ENCODE measurements around the gene FMN2.

FMN2 gene

DNA sequence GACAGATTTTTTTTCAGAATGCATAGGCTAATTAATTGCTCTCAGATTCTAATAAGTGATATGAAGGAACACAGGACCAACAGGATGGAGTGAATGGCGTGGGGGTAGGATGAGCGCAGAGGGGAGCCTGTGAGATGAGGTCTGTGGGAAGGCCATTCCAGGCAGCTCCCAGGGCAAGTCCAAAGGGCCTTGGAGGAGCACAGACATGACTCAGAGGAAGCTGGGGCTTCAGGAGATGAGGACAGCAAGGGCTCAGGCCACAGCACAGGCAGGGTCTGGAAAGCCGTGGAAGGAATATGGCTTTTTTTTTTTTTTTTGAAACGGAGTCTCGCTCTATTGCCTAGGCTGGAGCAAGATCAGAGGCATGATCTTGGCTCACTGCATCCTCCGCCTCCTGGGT is 35.1 kb downstream of the FMN2 start:
- no peak overlapping the region for H3K4me3 ChIP-seq (ENCODE audit: control insufficient read depth, low read depth, low read length)
- DNase-seq (ENCODE audit: low read depth), result peak; percentile 22
- TF ChIP-seq CTCF (conservative IDR thresholded peaks at IDR 0.05; ENCODE audit: control insufficient read depth, insufficient read depth, low read depth, low read length), result no peak

- H3K4me3 ChIP-seq (ENCODE audit: control insufficient read depth, low read depth, low read length), result no peak overlapping the region
- no peak for TF ChIP-seq CTCF (conservative IDR thresholded peaks at IDR 0.05; ENCODE audit: control insufficient read depth, insufficient read depth, low read depth, low read length)
- no peak for DNase-seq (ENCODE audit: low read depth)
Measured at GRCh38 chr1:240128366-240128765, 36.7 kb downstream of the FMN2 start.

- H3K4me3 ChIP-seq (ENCODE audit: control insufficient read depth, low read depth, low read length), result no peak overlapping the region
- no peak for DNase-seq (ENCODE audit: low read depth)
- no peak for TF ChIP-seq CTCF (conservative IDR thresholded peaks at IDR 0.05; ENCODE audit: control insufficient read depth, insufficient read depth, low read depth, low read length)
Measured at GRCh38 chr1:240134113-240134512, 42.4 kb downstream of the FMN2 start.

- peak; percentile 12 for DNase-seq (ENCODE audit: low read depth)
- no peak overlapping the region for H3K4me3 ChIP-seq (ENCODE audit: control insufficient read depth, low read depth, low read length)
- TF ChIP-seq CTCF (conservative IDR thresholded peaks at IDR 0.05; ENCODE audit: control insufficient read depth, insufficient read depth, low read depth, low read length), result no peak
Measured at GRCh38 chr1:240134596-240134995, 42.9 kb downstream of the FMN2 start.

DNA sequence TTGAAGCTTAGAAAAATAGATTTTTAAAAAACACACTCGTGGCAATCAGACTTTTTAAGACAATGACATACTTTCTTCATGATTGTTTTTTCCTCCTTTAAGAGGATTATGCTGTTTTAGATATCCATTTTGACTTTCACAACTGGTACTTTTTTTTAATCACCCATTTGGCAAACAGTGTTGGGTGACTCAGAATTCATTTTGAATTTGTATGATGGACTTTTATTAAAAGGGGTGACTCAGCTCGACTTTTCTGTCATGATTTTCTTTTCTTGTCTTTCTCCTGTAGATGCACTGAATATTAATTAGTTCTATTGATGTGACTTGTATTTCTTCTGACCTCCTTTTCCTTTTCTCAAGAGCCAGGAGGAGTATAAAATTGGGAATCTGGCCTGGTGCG is 44.7 kb downstream of the FMN2 start:
- no peak overlapping the region for H3K4me3 ChIP-seq (ENCODE audit: control insufficient read depth, low read depth, low read length)
- no peak for TF ChIP-seq CTCF (conservative IDR thresholded peaks at IDR 0.05; ENCODE audit: control insufficient read depth, insufficient read depth, low read depth, low read length)
- peak; percentile 24 for DNase-seq (ENCODE audit: low read depth)

DNA sequence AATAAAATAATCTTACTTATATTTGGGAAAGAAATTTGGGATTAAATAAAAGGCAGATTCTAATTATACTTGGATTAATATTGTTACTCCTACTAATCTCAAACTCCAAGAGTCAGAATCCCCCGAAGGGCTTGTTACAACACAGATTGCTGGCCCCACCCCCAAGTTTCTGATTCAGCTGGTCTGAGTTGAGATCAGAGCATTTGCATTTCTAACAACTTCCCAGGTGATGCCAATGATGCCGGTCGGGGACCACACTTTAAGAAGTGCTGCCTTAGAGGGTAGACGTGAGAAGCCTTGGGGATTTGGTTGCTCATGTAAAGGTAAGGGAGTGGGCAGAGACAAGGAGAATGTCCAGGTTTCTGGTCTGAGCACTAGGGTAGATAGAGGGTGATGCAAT is 47.2 kb downstream of the FMN2 start:
- no peak overlapping the region for H3K4me3 ChIP-seq (ENCODE audit: control insufficient read depth, low read depth, low read length)
- TF ChIP-seq CTCF (conservative IDR thresholded peaks at IDR 0.05; ENCODE audit: control insufficient read depth, insufficient read depth, low read depth, low read length), result no peak
- no peak for DNase-seq (ENCODE audit: low read depth)

DNA sequence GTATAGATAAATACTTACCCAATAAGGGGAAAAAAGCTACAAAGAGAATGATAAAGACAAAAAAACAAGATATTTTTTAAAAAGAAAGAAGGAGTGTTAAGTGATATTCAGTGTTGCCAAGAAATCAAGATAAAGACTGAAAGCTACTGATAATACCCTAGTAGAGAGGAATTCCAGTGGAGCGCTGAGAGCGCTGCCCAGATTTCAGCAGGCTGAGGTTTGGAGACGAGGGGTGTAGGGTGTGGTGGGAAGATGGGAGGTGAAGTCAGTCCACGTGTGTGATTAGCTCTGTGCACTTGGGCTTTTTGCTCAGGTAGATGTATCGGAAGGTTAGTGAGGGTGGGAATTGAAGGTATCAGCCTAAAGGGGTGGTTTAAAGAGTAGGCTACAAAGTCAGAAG is 47.8 kb downstream of the FMN2 start:
- H3K4me3 ChIP-seq (ENCODE audit: control insufficient read depth, low read depth, low read length), result no peak overlapping the region
- no peak for DNase-seq (ENCODE audit: low read depth)
- no peak for TF ChIP-seq CTCF (conservative IDR thresholded peaks at IDR 0.05; ENCODE audit: control insufficient read depth, insufficient read depth, low read depth, low read length)

All from fibroblast of mammary gland (primary cell).